Measurements from ENCODE around the gene QRSL1. TPM values are rescaled to one million over a fixed set of nuclear protein-coding genes. Genes with fewer than 3 reads are reported as not detected.

Gene QRSL1
- total RNA-seq, 2 donors from 2014 or later, result 6.5 to 8.6 TPM

DNA sequence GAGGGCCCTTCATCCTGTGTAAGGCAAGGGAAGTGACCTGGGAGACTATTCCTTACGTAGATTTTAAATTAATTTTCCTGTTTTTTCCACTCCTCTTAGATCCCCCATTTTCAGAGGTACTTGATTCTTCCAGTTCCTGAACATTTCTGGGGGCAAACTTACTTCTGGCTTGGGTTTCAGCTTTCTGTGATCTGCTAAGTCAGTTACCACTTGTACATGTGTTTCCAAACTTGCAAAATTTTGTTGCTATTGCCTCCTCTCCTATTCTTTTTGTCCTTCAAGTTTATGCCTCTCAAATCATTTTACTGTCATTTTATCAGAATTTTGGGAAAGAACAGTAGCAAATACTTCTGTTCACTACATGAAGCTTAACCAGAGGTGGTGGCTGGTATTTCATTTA is 81.2 kb downstream of the QRSL1 start:
- intact Hi-C loops (cut with DNase I), result no loop called here
- DNase-seq (ENCODE audit: low spot score), result no peak

DNA sequence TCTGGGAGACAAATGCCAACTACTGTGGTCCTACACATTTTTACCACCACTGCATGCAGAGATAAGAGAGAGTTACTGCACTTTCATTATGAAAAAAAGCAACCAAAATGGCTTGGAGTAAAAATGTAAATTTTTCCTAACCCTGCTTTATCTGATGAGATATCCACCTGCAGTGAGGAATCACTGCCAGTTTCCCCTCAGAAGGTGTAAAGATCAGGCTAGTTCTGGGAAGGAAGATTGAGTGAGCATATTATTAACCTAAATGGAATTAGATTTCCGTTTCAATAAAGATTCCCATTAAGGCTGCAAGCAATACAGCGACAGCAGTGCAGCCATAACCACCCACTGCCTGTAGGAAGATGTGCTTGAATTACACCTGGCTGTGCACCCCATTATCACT is 84.9 kb downstream of the QRSL1 start:
- intact Hi-C loops (cut with DNase I), result no loop called here
- no peak for DNase-seq (ENCODE audit: low spot score)

DNA sequence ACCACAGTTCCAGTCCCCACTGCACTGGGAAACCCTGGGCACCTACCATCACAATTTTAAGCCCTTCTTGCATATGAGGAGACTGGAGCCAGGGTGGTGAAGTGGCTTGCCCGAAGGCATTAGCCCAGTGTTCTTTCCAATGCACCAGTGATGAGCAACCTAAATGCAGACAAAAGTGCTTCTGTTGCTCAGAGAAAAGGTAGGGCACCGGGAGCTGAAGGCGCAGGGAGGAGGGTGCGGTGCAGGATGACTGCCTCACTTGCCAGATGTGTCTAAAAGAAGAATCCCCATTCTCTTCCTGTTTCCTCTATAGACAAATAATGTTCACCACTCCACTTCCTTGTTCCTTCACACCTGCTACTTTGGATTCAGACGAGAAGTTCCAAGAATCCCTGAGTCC is 86.5 kb downstream of the QRSL1 start:
- intact Hi-C loops (cut with DNase I), result no loop called here
- DNase-seq (ENCODE audit: low spot score), result no peak

DNA sequence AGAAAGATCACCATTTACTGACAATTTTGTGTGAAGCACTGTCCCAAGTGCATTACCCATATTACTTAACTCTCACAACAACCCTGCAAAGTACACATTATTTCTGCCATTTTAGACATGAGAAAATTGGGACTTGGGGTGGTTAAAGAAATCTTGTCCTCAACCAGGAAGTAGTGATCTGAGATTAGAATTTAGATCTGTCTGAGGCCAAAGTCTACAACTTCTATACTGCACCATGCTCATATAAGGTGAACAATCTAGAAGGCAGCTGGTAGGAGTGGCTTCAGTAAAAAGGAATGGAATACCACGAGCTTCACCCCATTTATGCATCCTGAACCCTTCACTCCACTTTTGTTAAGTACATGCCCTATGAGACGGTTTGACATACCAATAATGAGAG is 87.6 kb downstream of the QRSL1 start:
- DNase-seq (ENCODE audit: low spot score), result no peak
- intact Hi-C loops (cut with DNase I), result no loop called here

Other genes with a start within 250 kb of the QRSL1 start
- gene RTN4IP1, start 80 bp upstream of the QRSL1 start, total RNA-seq, result 1 to 10 TPM; 3.6 to 4.3 TPM

Measured in posterior vena cava (tissue), 2 donors.